Upper lobe of left lung (tissue), 6 donors: ENCODE measurements around the gene C3orf49. TPM values are rescaled to one million over a fixed set of nuclear protein-coding genes. Genes with fewer than 3 reads are reported as not detected.

Experiments used
- ATAC-seq, 2 donors: fragments of 200-7000 bp; cut with Tn5 transposase; one replicate each; pipeline ENCODE4 v1.9.1; 2022; ENCODE audit warnings: mild to moderate bottlenecking in 2 of 2, moderate library complexity in 2 of 2; ENCODE audit not compliant: low FRiP score in 2 of 2
- DNase-seq, 2 donors: peaks; one replicate each; pipeline ENCODE4 v3.0.0-alpha.2; 2019 to 2020
- H3K27ac ChIP-seq, 4 donors: fragments of 200-600 bp; sonication (generic); one replicate each; pipeline ENCODE4 v1.5.1; 2016 to 2019
- H3K27me3 ChIP-seq, 4 donors: fragments of 200-600 bp; sonication (generic); one replicate each; pipeline ENCODE4 v1.5.1; 2017 to 2019
- H3K36me3 ChIP-seq, 4 donors: fragments of 200-600 bp; sonication (generic); one replicate each; pipeline ENCODE4 v1.5.1; 2016 to 2019
- H3K4me1 ChIP-seq, 4 donors: fragments of 200-600 bp; sonication (generic); one replicate each; pipeline ENCODE4 v1.5.1; 2018 to 2019
- H3K4me3 ChIP-seq, 4 donors: fragments of 200-600 bp; sonication (generic); one replicate each; pipeline ENCODE4 v1.5.1; 2017 to 2019; ENCODE audit warnings: mild to moderate bottlenecking in 2 of 4, moderate library complexity in 1 of 4
- H3K9me3 ChIP-seq, 4 donors: fragments of 200-600 bp; sonication (generic); one replicate each; pipeline ENCODE4 v1.5.1; 2018 to 2019
- CTCF ChIP-seq, 6 experiments: fragments of 450-650 bp in 4 of 6; fragments of 200-600 bp in 2 of 6; sonication (generic) in 2 of 6; IDR thresholded peaks; one replicate each; pipeline ENCODE4 v1.5.1; 2016 to 2019; ENCODE audit warnings: antibody characterized with exemption in 6 of 6
- EP300 ChIP-seq, 4 donors: sonication (generic); formaldehyde crosslinking; IDR thresholded peaks; one replicate each; pipeline ENCODE4 v1.5.1; 2017; ENCODE audit warnings: antibody characterized with exemption in 4 of 4, control low read depth in 2 of 4
- POLR2A ChIP-seq, 4 donors: fragments of 450-650 bp; IDR thresholded peaks; one replicate each; pipeline ENCODE4 v1.5.1; 2016 to 2017; ENCODE audit warnings: antibody characterized with exemption in 4 of 4, mild to moderate bottlenecking in 2 of 4
- POLR2AphosphoS5 ChIP-seq, 2 donors: sonication (generic); formaldehyde crosslinking; IDR thresholded peaks; one replicate each; pipeline ENCODE4 v1.5.1; 2017; ENCODE audit warnings: antibody characterized with exemption in 2 of 2
- WGBS, 2 donors: methylation state at CpG; one replicate each; pipeline ENCODE4 v1.1.5; 2017 to 2018; 5-methylcytosine and 5-hydroxymethylcytosine counted together
- total RNA-seq, 6 donors: library from RNA; depleted of rRNA in 4 of 6; stranded (reverse); fragments of >200 nt in 4 of 6; gene quantifications; one replicate each; pipeline versions ENCODE4 v1.1.0 to v1.2.1, GENCODE V29; 2016 to 2021
- donor health status: DM: no; HTN: no; CAD: no; lungs with moderate emphysema.
- donor health status: DM: no; HTN: yes; CAD: no; lungs with severe emphysema.

The C3orf49 gene
- total RNA-seq, 6 donors from 2014 or later, result not detected

GRCh38 chr3:63895422-63896189 lies 76.5 kb downstream of the C3orf49 start:
- H3K4me1 ChIP-seq, result peaks cover 0 to 14% (median 7%) of the 10 kb centered on the region in 4 donors
- H3K36me3 ChIP-seq, result peaks cover 0 to 16% (median 2%) of the 10 kb centered on the region in 4 donors
- TF ChIP-seq EP300 (IDR thresholded peaks at IDR 0.05) (no peak), POLR2A (IDR thresholded peaks at IDR 0.05) (no peak), POLR2AphosphoS5 (IDR thresholded peaks at IDR 0.05) (no peak), CTCF (IDR thresholded peaks at IDR 0.05) (no peak)
- ATAC-seq (no peak), DNase-seq (no peak)
- WGBS, 2 donors, result 67 to 73% methylated on average over 5 of the region's 5 CpGs
- no peaks in the 10 kb centered on the region for H3K9me3 ChIP-seq
- no peaks in the 10 kb centered on the region for H3K27me3 ChIP-seq
- no peak overlapping the region for H3K4me3 ChIP-seq
- no peak overlapping the region for H3K27ac ChIP-seq

- ATAC-seq, result no peak
- 60 to 64% methylated on average over 1 of the region's 1 CpG for WGBS, 2 donors
These were observed 77.4 kb downstream of the C3orf49 start for GRCh38 chr3:63896332-63897030.

More at GRCh38 chr3:63896332-63897030, 77.4 kb downstream of the C3orf49 start:
- DNase-seq, result no peak
- no peak for TF ChIP-seq EP300 (IDR thresholded peaks at IDR 0.05)
- no peak for TF ChIP-seq CTCF (IDR thresholded peaks at IDR 0.05)
- TF ChIP-seq POLR2A (IDR thresholded peaks at IDR 0.05), result no peak
- no peak for TF ChIP-seq POLR2AphosphoS5 (IDR thresholded peaks at IDR 0.05)
- Histone ChIP-seq H3K9me3 (no peaks in the 10 kb centered on the region), H3K27ac (no peak overlapping the region), H3K4me1 (peaks cover 0 to 18% (median 7%) of the 10 kb centered on the region in 4 donors), H3K36me3 (peaks cover 0 to 14% (median 2%) of the 10 kb centered on the region in 4 donors), H3K4me3 (no peak overlapping the region), H3K27me3 (no peaks in the 10 kb centered on the region)

Other genes starting within 250 kb of the C3orf49 start
- 10 to 100 TPM in 3 of 6 donors, 1 to 10 TPM in 1, under 1 TPM in 2; 0.34 to 36.8 (median 10.5) TPM for gene SNTN, start 166.6 kb upstream of the C3orf49 start, total RNA-seq
- gene THOC7, start 44.5 kb downstream of the C3orf49 start, total RNA-seq, result 10 to 100 TPM; 16.2 to 77.7 (median 40.6) TPM
- 10 to 100 TPM; 29.5 to 83.8 (median 42.3) TPM for gene ATXN7, start 44.6 kb downstream of the C3orf49 start, total RNA-seq
- gene SCAANT1, start 93.1 kb downstream of the C3orf49 start, total RNA-seq, result not detected
- 10 to 100 TPM; 41.2 to 69.3 (median 58.6) TPM for gene PSMD6, start 204.2 kb downstream of the C3orf49 start, total RNA-seq